Measurements from ENCODE around the gene ZNF23.

ZNF23 gene

GRCh38 chr16:71448274-71448866 is 13.7 kb downstream of the ZNF23 start:
- no peak overlapping the region for H3K4me3 ChIP-seq (ENCODE audit: low read length)
- TF ChIP-seq ZNF274 (IDR thresholded peaks at IDR 0.05; ENCODE audit: low read depth, low read length): peak; percentile 75

GRCh38 chr16:71443714-71444113 is 18.3 kb downstream of the ZNF23 start:
- H3K4me3 ChIP-seq (ENCODE audit: low read length): no peak overlapping the region
- no peak for TF ChIP-seq ZNF274 (IDR thresholded peaks at IDR 0.05; ENCODE audit: low read depth, low read length)

GRCh38 chr16:71442051-71442440 is 20.0 kb downstream of the ZNF23 start, which contains the start of gene TLE7:
Gene TLE7 (minus strand): TSS chr16:71442054. CDS start chr16:71433324, 8,730 bp downstream.
- no peak within 1 kb of the TSS for H3K4me3 ChIP-seq (ENCODE audit: low read length)
- no peak for TF ChIP-seq ZNF274 (IDR thresholded peaks at IDR 0.05; ENCODE audit: low read depth, low read length)

DNA sequence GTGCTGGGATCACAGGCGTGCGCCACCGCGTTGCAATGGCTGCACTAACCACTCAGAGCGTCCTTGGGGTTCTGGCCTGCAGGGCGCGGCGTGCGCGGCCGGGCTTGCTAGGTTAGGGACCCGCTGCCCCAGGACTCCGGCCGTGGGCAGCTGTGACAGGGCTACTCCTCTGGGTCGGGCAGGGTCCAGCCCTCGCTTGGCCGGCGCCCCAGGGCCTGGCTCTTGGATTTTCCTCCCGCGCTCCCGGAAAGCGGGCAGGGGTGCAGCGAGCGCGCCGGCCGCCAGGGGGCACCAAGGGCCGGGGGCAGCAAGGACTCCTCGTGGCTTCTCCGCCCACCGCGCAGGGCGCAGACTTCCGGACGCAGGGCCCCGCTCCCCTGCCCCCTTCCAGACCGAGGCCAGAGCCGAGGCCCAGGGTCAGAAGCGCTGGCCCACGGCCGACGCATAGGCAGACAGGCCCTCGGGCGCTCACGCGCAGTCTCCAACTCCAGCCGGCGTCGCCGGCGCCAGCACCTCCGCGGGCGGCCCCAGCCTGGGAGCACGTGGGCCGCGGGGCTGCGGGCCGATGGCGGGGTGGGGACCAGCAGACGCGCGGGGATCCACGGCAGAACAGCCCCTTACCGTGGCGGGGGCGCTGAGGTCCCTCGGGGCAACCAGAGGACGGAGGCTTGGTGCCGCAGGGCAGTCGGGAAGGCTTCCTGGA is 20.5 kb downstream of the ZNF23 start:
- TF ChIP-seq ZNF274 (IDR thresholded peaks at IDR 0.05; ENCODE audit: low read depth, low read length): no peak
- no peak overlapping the region for H3K4me3 ChIP-seq (ENCODE audit: low read length)

DNA sequence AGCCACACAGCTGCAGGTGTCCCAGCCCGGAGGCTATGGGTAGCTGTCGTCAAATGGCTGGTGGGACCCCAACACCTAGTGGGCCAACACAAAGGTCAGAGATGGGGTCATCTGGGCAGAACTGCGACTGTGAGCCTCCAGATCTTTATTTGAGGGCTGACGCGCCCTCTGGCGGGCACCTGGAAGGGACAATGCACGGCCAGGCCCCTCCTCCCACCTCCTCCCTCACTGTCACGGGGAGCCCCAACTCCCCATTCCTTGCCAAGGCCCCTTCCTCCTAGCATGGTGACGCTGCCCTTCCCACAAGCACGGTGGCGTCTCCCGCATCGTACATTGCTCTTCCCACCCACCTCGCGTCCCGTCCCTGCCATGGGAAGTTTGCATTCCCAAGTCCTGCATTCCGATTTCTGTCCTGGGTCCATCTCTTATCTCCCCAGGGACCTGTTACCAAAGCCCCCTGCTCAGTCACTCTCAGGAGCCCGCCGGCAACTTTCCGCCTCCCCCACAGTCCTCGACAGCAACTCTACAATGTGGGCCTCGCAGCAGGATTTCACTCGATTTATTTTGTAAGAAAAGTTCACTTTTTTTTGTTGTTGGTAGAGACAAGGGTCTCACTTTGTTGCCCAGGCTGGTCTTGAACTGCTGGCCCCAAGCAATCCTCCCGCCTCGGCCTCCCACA is 21.2 kb downstream of the ZNF23 start:
- TF ChIP-seq ZNF274 (IDR thresholded peaks at IDR 0.05; ENCODE audit: low read depth, low read length): no peak
- no peak overlapping the region for H3K4me3 ChIP-seq (ENCODE audit: low read length)

DNA sequence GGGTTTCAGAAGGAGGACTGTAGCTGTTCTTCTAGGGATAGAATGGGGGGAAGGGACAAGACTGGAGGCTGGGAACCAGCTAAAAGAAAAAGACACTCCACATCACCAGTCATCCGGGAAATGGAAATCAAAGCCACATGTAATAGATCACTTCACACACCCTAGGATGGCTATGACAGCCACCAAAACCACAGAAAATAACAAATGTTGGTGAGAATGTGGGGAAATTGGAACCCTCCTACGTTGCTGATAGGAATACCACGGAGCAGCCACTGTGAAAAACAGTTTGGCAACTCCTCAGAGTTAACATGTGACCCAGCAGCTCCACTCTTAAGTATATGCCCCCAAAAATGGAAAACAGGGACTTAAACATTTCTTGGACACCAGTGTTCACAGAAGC is 22.5 kb downstream of the ZNF23 start:
- TF ChIP-seq ZNF274 (IDR thresholded peaks at IDR 0.05; ENCODE audit: low read depth, low read length): no peak
- H3K4me3 ChIP-seq (ENCODE audit: low read length): no peak overlapping the region

DNA sequence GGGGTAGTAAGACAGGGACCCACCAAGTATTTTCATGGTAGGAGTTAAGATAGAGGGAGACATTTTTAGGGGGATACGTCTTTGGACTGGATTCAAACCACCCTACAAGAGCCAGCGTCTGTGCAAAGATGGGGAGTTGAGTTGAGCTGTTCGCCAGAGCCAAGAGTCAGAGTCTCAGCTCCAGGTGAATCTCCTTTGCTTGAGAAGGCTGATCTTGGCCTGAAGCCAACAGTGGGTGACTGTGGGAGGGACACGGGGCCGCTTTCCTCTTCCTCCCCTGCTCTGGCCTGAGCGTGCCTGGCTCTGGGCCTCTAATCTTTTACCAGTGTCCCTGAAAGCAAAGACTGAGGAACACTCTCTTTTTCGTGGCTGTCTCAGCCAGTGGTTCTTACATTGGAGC is 25.6 kb downstream of the ZNF23 start:
- no peak overlapping the region for H3K4me3 ChIP-seq (ENCODE audit: low read length)
- TF ChIP-seq ZNF274 (IDR thresholded peaks at IDR 0.05; ENCODE audit: low read depth, low read length): no peak

GRCh38 chr16:71432906-71433305 is 29.1 kb downstream of the ZNF23 start:
- H3K4me3 ChIP-seq (ENCODE audit: low read length): no peak overlapping the region
- TF ChIP-seq ZNF274 (IDR thresholded peaks at IDR 0.05; ENCODE audit: low read depth, low read length): no peak

- TF ChIP-seq ZNF274 (IDR thresholded peaks at IDR 0.05; ENCODE audit: low read depth, low read length): no peak
- no peak overlapping the region for H3K4me3 ChIP-seq (ENCODE audit: low read length)
Measured at GRCh38 chr16:71431991-71432390, 30.1 kb downstream of the ZNF23 start.

DNA sequence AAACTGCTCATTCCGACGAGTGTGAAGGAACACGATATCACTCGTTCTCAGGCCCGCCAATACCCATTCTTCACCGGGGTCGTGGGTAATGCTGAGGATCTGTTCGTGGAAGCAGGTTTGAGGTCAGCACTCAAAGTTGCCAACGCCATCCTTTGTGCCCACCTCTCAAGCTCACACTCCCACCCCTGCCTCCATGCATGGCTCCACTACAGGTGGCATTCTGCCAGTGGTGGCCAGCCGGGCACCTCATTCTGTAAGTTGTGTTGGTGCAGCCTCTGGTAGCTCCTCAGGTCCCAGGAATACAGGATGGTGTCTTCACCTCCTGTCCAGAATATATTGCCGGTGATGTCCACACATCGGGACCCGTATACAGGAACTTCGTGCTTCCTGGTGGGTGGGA is 30.9 kb downstream of the ZNF23 start:
- no peak for TF ChIP-seq ZNF274 (IDR thresholded peaks at IDR 0.05; ENCODE audit: low read depth, low read length)
- H3K4me3 ChIP-seq (ENCODE audit: low read length): no peak overlapping the region

- no peak for TF ChIP-seq ZNF274 (IDR thresholded peaks at IDR 0.05; ENCODE audit: low read depth, low read length)
- H3K4me3 ChIP-seq (ENCODE audit: low read length): no peak overlapping the region
Measured at GRCh38 chr16:71430744-71431143, 31.3 kb downstream of the ZNF23 start.

- no peak overlapping the region for H3K4me3 ChIP-seq (ENCODE audit: low read length)
- TF ChIP-seq ZNF274 (IDR thresholded peaks at IDR 0.05; ENCODE audit: low read depth, low read length): no peak
Measured at GRCh38 chr16:71429581-71429980, 32.5 kb downstream of the ZNF23 start.

DNA sequence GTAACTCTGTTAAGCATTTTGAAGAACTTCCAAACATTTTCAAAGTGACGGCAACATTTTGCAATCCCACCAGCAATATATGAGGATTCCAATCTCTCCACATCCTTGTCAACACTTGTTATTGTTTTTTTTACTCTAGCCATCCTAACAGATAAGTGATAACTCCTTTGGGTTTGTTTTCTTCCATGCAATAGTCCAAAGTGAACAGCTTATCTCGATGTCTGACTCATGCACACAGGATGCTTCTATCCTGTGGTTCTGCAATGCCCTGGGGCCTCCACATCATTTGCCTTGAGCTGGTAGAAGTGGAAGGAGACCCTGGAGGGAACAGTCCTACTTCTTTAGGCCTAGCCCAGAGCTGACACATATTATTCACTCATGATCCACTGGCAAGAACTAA is 33.2 kb downstream of the ZNF23 start:
- no peak overlapping the region for H3K4me3 ChIP-seq (ENCODE audit: low read length)
- no peak for TF ChIP-seq ZNF274 (IDR thresholded peaks at IDR 0.05; ENCODE audit: low read depth, low read length)

GRCh38 chr16:71428385-71428784 is 33.7 kb downstream of the ZNF23 start:
- no peak for TF ChIP-seq ZNF274 (IDR thresholded peaks at IDR 0.05; ENCODE audit: low read depth, low read length)
- no peak overlapping the region for H3K4me3 ChIP-seq (ENCODE audit: low read length)
